SJSA1 (cell line): ENCODE measurements around the gene HERC4. TPM values are rescaled to one million over a fixed set of nuclear protein-coding genes. Genes with fewer than 3 reads are reported as not detected.

Experiments
- DNase-seq, 2 experiments: peaks; one replicate each; pipeline ENCODE4 v3.0.0-alpha.2; 2015 to 2020; ENCODE audit warnings: low spot score in 2 of 2, low read depth in 1 of 2
- H3K27ac ChIP-seq: fragments of 250-450 bp; sonication (Bioruptor Pico); 2 replicates; pipeline ENCODE4 v1.5.1; 2020; ENCODE audit warnings: mild to moderate bottlenecking, moderate library complexity
- H3K27me3 ChIP-seq: fragments of 250-450 bp; sonication (Bioruptor Pico); replicated peaks from 2 replicates; pipeline ENCODE4 v1.5.1; 2020; ENCODE audit warnings: mild to moderate bottlenecking, moderate library complexity
- H3K36me3 ChIP-seq: fragments of 250-450 bp; sonication (Bioruptor Pico); 2 replicates; pipeline ENCODE4 v1.5.1; 2020; ENCODE audit warnings: mild to moderate bottlenecking
- H3K4me1 ChIP-seq: fragments of 250-450 bp; sonication (Bioruptor Pico); replicated peaks from 2 replicates; pipeline ENCODE4 v1.6.1; 2021; ENCODE audit warnings: mild to moderate bottlenecking
- H3K4me3 ChIP-seq: fragments of 250-450 bp; sonication (Bioruptor Pico); 2 replicates; pipeline ENCODE4 v1.5.1; 2020; ENCODE audit warnings: mild to moderate bottlenecking
- H3K9me3 ChIP-seq: fragments of 250-450 bp; sonication (Bioruptor Pico); replicated peaks from 2 replicates; pipeline ENCODE4 v1.5.1; 2020; ENCODE audit warnings: mild to moderate bottlenecking
- total RNA-seq: library from RNA; depleted of rRNA; stranded (reverse); fragments of >200 nt; shearing (Covaris generic); gene quantifications from 2 replicates; pipeline ENCODE4 v1.2.3, GENCODE V29; 2014

Gene HERC4
- total RNA-seq, 1 experiment from 2014 or later, result 42.0 TPM

- Histone ChIP-seq H3K9me3 (no peaks in the 10 kb centered on the region), H3K4me1 (no peaks in the 10 kb centered on the region), H3K36me3 (peaks cover 56% of the 10 kb centered on the region), H3K27me3 (no peaks in the 10 kb centered on the region), H3K4me3 (no peak overlapping the region), H3K27ac (no peak overlapping the region)
- DNase-seq, result no peak
These were observed 131.2 kb downstream of the HERC4 start for GRCh38 chr10:67943917-67944316.

- no peak overlapping the region; the same call in 1 of the 2 replicates for H3K27ac ChIP-seq
These were observed 138.7 kb downstream of the HERC4 start for GRCh38 chr10:67936416-67936815.

GRCh38 chr10:67935223-67935622 lies 139.9 kb downstream of the HERC4 start:
- no peak overlapping the region for H3K27ac ChIP-seq
- H3K9me3 ChIP-seq, result no peaks in the 10 kb centered on the region
- H3K4me3 ChIP-seq, result no peak overlapping the region
- no peaks in the 10 kb centered on the region for H3K4me1 ChIP-seq
- DNase-seq, result no peak
- H3K36me3 ChIP-seq, result peaks cover 54% of the 10 kb centered on the region
- H3K27me3 ChIP-seq, result no peaks in the 10 kb centered on the region

More at GRCh38 chr10:67936416-67936815, 138.7 kb downstream of the HERC4 start:
- Histone ChIP-seq H3K4me3 (no peak overlapping the region), H3K4me1 (no peaks in the 10 kb centered on the region), H3K27me3 (no peaks in the 10 kb centered on the region), H3K9me3 (no peaks in the 10 kb centered on the region), H3K36me3 (peaks cover 43% of the 10 kb centered on the region)
- DNase-seq, result no peak

- no peak for DNase-seq
- no peaks in the 10 kb centered on the region for H3K27me3 ChIP-seq
- no peaks in the 10 kb centered on the region for H3K4me1 ChIP-seq
- peaks cover 60% of the 10 kb centered on the region for H3K36me3 ChIP-seq
- H3K27ac ChIP-seq, result no peak overlapping the region
- H3K4me3 ChIP-seq, result no peak overlapping the region
- H3K9me3 ChIP-seq, result no peaks in the 10 kb centered on the region
These were observed 140.7 kb downstream of the HERC4 start for GRCh38 chr10:67934336-67934735.

GRCh38 chr10:67933199-67933598 lies 141.9 kb downstream of the HERC4 start:
- DNase-seq, result no peak
- H3K4me1 ChIP-seq, result no peaks in the 10 kb centered on the region
- no peaks in the 10 kb centered on the region for H3K9me3 ChIP-seq
- no peak overlapping the region for H3K4me3 ChIP-seq
- no peak overlapping the region for H3K27ac ChIP-seq
- H3K36me3 ChIP-seq, result peaks cover 56% of the 10 kb centered on the region
- no peaks in the 10 kb centered on the region for H3K27me3 ChIP-seq

- DNase-seq, result no peak
- H3K36me3 ChIP-seq, result peaks cover 54% of the 10 kb centered on the region
- H3K4me3 ChIP-seq, result no peak overlapping the region
These were observed 148.1 kb downstream of the HERC4 start for GRCh38 chr10:67926951-67927350.

GRCh38 chr10:67925449-67926005 lies 149.6 kb downstream of the HERC4 start:
- Histone ChIP-seq H3K27me3 (no peaks in the 10 kb centered on the region), H3K27ac (no peak overlapping the region), H3K36me3 (peaks cover 48% of the 10 kb centered on the region), H3K4me3 (no peak overlapping the region), H3K9me3 (no peaks in the 10 kb centered on the region), H3K4me1 (no peaks in the 10 kb centered on the region)
- DNase-seq, result no peak

More at GRCh38 chr10:67926951-67927350, 148.1 kb downstream of the HERC4 start:
- Histone ChIP-seq H3K27ac (no peak overlapping the region), H3K9me3 (no peaks in the 10 kb centered on the region), H3K27me3 (no peaks in the 10 kb centered on the region), H3K4me1 (no peaks in the 10 kb centered on the region)

- H3K27ac ChIP-seq, result no peak overlapping the region
- H3K9me3 ChIP-seq, result no peaks in the 10 kb centered on the region
- DNase-seq, result no peak
- peaks cover 47% of the 10 kb centered on the region for H3K36me3 ChIP-seq
- no peaks in the 10 kb centered on the region for H3K4me1 ChIP-seq
- H3K27me3 ChIP-seq, result no peaks in the 10 kb centered on the region
- H3K4me3 ChIP-seq, result no peak overlapping the region
These were observed 150.9 kb downstream of the HERC4 start for GRCh38 chr10:67924136-67924535.

- DNase-seq, result no peak
- no peaks in the 10 kb centered on the region for H3K4me1 ChIP-seq
- H3K9me3 ChIP-seq, result no peaks in the 10 kb centered on the region
- H3K36me3 ChIP-seq, result peaks cover 53% of the 10 kb centered on the region
- H3K27me3 ChIP-seq, result no peaks in the 10 kb centered on the region
- no peak overlapping the region for H3K27ac ChIP-seq
- H3K4me3 ChIP-seq, result no peak overlapping the region
These were observed 151.5 kb downstream of the HERC4 start for GRCh38 chr10:67923551-67923950.

GRCh38 chr10:67921065-67921464 lies 154.0 kb downstream of the HERC4 start:
- Histone ChIP-seq H3K27ac (no peak overlapping the region), H3K9me3 (no peaks in the 10 kb centered on the region), H3K36me3 (peaks cover 51% of the 10 kb centered on the region), H3K4me3 (no peak overlapping the region), H3K27me3 (no peaks in the 10 kb centered on the region), H3K4me1 (no peaks in the 10 kb centered on the region)
- DNase-seq, result no peak

- DNase-seq, result no peak
- Histone ChIP-seq H3K36me3 (peaks cover 63% of the 10 kb centered on the region), H3K27me3 (no peaks in the 10 kb centered on the region), H3K27ac (no peak overlapping the region), H3K9me3 (no peaks in the 10 kb centered on the region), H3K4me3 (no peak overlapping the region), H3K4me1 (no peaks in the 10 kb centered on the region)
These were observed 157.4 kb downstream of the HERC4 start for GRCh38 chr10:67917679-67918078.

GRCh38 chr10:67917169-67917568 lies 157.9 kb downstream of the HERC4 start:
- DNase-seq, result no peak
- Histone ChIP-seq H3K36me3 (peaks cover 68% of the 10 kb centered on the region), H3K27ac (no peak overlapping the region), H3K27me3 (no peaks in the 10 kb centered on the region), H3K4me3 (no peak overlapping the region), H3K9me3 (no peaks in the 10 kb centered on the region), H3K4me1 (no peaks in the 10 kb centered on the region)

- Histone ChIP-seq H3K27me3 (no peaks in the 10 kb centered on the region), H3K9me3 (no peaks in the 10 kb centered on the region), H3K4me3 (no peak overlapping the region), H3K4me1 (no peaks in the 10 kb centered on the region), H3K36me3 (peaks cover 73% of the 10 kb centered on the region), H3K27ac (no peak overlapping the region)
- no peak for DNase-seq
These were observed 160.2 kb downstream of the HERC4 start for GRCh38 chr10:67914777-67915340.

- Histone ChIP-seq H3K9me3 (no peaks in the 10 kb centered on the region), H3K36me3 (peaks cover 83% of the 10 kb centered on the region), H3K4me3 (no peak overlapping the region), H3K27ac (no peak overlapping the region), H3K27me3 (no peaks in the 10 kb centered on the region), H3K4me1 (no peaks in the 10 kb centered on the region)
- DNase-seq, result no peak
These were observed 162.6 kb downstream of the HERC4 start for GRCh38 chr10:67912331-67912946.
